Testis (tissue), 2 donors: ENCODE results near the gene PLEKHG4B.
"Not testable (repeated sequence)": the region's sequence is repeated elsewhere in the genome, so short reads cannot be mapped to it uniquely, and the experiment has no call there.

ENCODE experiments used
- POLR2A ChIP-seq: fragments of 450-650 bp; IDR thresholded peaks from one replicate; pipeline ENCODE4 v1.6.1; 2017; ENCODE audit warnings: antibody characterized with exemption, mild to moderate bottlenecking, moderate library complexity
- TF ChIP-seq, protein P1 (sequence below), 3 experiments: fragments of 450-650 bp in 2 of 3; fragments of 200-600 bp in 1 of 3; sonication (generic) in 1 of 3; IDR thresholded peaks; one replicate each; pipeline ENCODE4 v1.5.1; 2016 to 2019; ENCODE audit warnings: antibody characterized with exemption in 3 of 3, mild to moderate bottlenecking in 2 of 3, moderate library complexity in 1 of 3

DNA sequence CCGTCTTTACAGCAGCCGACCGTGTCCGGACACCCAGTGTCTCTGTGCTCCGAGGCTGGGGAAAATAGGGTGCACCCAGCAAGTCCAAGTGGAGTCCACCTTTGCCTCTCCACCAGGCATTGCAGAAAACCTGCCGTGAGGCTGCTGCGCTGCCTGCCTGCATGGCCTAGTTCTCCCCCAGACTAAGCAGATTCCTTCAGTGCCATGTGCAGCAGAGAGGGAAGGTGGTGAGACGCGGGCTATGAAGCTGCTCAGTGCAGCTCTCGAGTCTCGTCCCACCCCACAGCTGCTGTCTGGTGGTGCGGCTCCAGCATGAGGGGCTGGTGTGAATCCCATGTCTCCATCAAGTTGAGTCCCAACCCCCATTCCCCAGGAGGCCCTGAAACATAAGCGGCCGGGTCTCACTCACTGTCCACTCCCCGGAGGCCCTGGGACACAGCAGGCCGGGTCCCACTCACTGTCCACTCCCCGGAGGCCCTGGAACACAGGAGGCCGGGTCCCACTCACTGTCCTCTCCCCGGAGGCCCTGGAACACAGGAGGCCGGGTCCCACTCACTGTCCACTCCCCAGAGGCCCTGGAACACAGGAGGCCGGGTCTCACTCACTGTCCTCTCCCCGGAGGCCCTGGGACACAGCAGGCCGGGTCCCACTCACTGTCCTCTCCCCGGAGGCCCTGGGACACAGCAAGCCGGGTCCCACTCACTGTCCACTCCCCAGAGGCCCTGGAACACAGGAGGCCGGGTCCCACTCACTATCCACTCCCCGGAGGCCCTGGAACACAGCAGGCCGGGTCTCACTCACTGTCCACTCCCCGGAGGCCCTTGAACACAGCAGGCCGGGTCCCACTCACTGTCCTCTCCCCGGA, 19.4 kb upstream of the PLEKHG4B start:
- TF ChIP-seq, protein P1, sequence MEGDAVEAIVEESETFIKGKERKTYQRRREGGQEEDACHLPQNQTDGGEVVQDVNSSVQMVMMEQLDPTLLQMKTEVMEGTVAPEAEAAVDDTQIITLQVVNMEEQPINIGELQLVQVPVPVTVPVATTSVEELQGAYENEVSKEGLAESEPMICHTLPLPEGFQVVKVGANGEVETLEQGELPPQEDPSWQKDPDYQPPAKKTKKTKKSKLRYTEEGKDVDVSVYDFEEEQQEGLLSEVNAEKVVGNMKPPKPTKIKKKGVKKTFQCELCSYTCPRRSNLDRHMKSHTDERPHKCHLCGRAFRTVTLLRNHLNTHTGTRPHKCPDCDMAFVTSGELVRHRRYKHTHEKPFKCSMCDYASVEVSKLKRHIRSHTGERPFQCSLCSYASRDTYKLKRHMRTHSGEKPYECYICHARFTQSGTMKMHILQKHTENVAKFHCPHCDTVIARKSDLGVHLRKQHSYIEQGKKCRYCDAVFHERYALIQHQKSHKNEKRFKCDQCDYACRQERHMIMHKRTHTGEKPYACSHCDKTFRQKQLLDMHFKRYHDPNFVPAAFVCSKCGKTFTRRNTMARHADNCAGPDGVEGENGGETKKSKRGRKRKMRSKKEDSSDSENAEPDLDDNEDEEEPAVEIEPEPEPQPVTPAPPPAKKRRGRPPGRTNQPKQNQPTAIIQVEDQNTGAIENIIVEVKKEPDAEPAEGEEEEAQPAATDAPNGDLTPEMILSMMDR (IDR thresholded peaks at IDR 0.05): not testable (repeated sequence)
- not testable (repeated sequence) for TF ChIP-seq POLR2A
